ENCODE results near the gene FIGNL2. TPM values are rescaled to one million over a fixed set of nuclear protein-coding genes. Genes with fewer than 3 reads are reported as not detected.

FIGNL2 gene
- total RNA-seq, 2 experiments from 2014 or later = 0.40 to 0.43 TPM

- Mint-ChIP-seq H3K9me3 (no peaks in the 10 kb centered on the region), H3K27ac (no peak overlapping the region), H3K4me1 (ENCODE audit: low read depth) (peaks cover 9% of the 10 kb centered on the region), H3K36me3 (ENCODE audit: low read depth) (no peaks in the 10 kb centered on the region), H3K4me3 (no peak overlapping the region), H3K27me3 (peaks cover 24% of the 10 kb centered on the region)
- TF ChIP-seq CTCF (IDR thresholded peaks at IDR 0.05) = no peak
- intact Hi-C loops (cut with micrococcal nuclease) = no loop called here
- CTCF ChIA-PET = interaction anchor here (1.1 to 2.2 kb wide), 2 partner anchors 13 to 189 kb away, joined by 3 to 5 read pairs; no protein-coding TSS in a partner anchor
- DNase-seq = no peak
- POLR2A ChIA-PET = interaction anchor here (1.2 kb wide), 1 partner anchor 16 kb away, joined by 4 read pairs; no protein-coding TSS in a partner anchor
- no peak for ATAC-seq
Observed at GRCh38 chr12:51836827-51837173, 11.7 kb downstream of the FIGNL2 start.

- H3K27ac Mint-ChIP-seq = no peak overlapping the region
- H3K36me3 Mint-ChIP-seq (ENCODE audit: low read depth) = no peaks in the 10 kb centered on the region
- ATAC-seq = no peak
- peaks cover 9% of the 10 kb centered on the region for H3K4me1 Mint-ChIP-seq (ENCODE audit: low read depth)
- peaks cover 27% of the 10 kb centered on the region for H3K27me3 Mint-ChIP-seq
- intact Hi-C loops (cut with micrococcal nuclease) = no loop called here
- DNase-seq = no peak
- ChIA-PET CTCF (interaction anchor here (1.1 to 2.2 kb wide), 2 partner anchors 13 to 189 kb away, joined by 3 to 5 read pairs; no protein-coding TSS in a partner anchor), POLR2A (no interaction called here)
- H3K4me3 Mint-ChIP-seq = no peak overlapping the region
- no peaks in the 10 kb centered on the region for H3K9me3 Mint-ChIP-seq
- TF ChIP-seq CTCF (IDR thresholded peaks at IDR 0.05) = no peak
Observed at GRCh38 chr12:51836041-51836826, 12.3 kb downstream of the FIGNL2 start.

GRCh38 chr12:51834411-51834810 lies 14.1 kb downstream of the FIGNL2 start:
- DNase-seq (no peak), ATAC-seq (no peak)
- H3K27ac Mint-ChIP-seq = no peak overlapping the region
- peaks cover 27% of the 10 kb centered on the region for H3K27me3 Mint-ChIP-seq
- intact Hi-C loops (cut with micrococcal nuclease) = no loop called here
- TF ChIP-seq CTCF (IDR thresholded peaks at IDR 0.05) = no peak
- no peak overlapping the region for H3K4me3 Mint-ChIP-seq
- H3K36me3 Mint-ChIP-seq (ENCODE audit: low read depth) = no peaks in the 10 kb centered on the region
- CTCF ChIA-PET = no interaction called here
- H3K9me3 Mint-ChIP-seq = no peaks in the 10 kb centered on the region
- POLR2A ChIA-PET = no interaction called here
- H3K4me1 Mint-ChIP-seq (ENCODE audit: low read depth) = peaks cover 9% of the 10 kb centered on the region

GRCh38 chr12:51833448-51834227 lies 14.9 kb downstream of the FIGNL2 start:
- no peaks in the 10 kb centered on the region for H3K9me3 Mint-ChIP-seq
- no peak overlapping the region for H3K4me3 Mint-ChIP-seq
- peaks cover 10% of the 10 kb centered on the region for H3K4me1 Mint-ChIP-seq (ENCODE audit: low read depth)
- ATAC-seq (no peak), DNase-seq (no peak)
- no peak overlapping the region for H3K27ac Mint-ChIP-seq
- ChIA-PET CTCF (interaction anchor here (0.9 to 1.3 kb wide), 2 partner anchors 13 to 14 kb away, joined by 3 to 4 read pairs; no protein-coding TSS in a partner anchor), POLR2A (interaction anchor here (2.4 kb wide), 1 partner anchor 14 kb away, joined by 11 read pairs; no protein-coding TSS in a partner anchor)
- H3K27me3 Mint-ChIP-seq = peaks cover 27% of the 10 kb centered on the region
- no peak for TF ChIP-seq CTCF (IDR thresholded peaks at IDR 0.05)
- no peaks in the 10 kb centered on the region for H3K36me3 Mint-ChIP-seq (ENCODE audit: low read depth)
- intact Hi-C loops (cut with micrococcal nuclease) = no loop called here
